ENCODE measurements around the gene NRBF2. TPM values are rescaled to one million over a fixed set of nuclear protein-coding genes. Genes with fewer than 3 reads are reported as not detected.
A peak's percentile ranks its signal among the peaks of the same experiment; 100 is the strongest.

Gene NRBF2
- polyA plus RNA-seq, 3 donors, result 13.6 to 38.1 (median 17.9) TPM

DNA sequence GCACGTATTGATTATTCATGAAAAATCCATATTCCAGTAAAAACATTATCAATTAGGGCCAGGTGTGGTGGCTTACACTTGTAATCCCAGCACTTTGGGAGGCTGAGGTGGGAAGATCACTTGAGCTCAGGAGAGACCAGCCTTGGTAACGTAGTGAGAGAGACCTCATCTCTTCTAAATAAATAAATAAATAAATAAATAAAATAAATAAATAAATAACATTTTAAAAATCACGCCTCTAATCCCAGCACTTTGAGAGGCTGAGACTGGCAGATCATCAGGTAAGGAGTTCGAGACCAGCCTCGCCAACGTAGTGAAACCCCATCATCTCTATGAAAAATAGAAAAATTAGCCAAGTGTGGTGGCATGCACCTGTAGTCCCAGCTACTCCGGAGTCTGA is 32.1 kb downstream of the NRBF2 start:
- Histone ChIP-seq H3K27ac (ENCODE audit: low read depth in 1 of 2, low read length in 2 of 2) (no peak overlapping the region), H3K4me1 (ENCODE audit: control insufficient read depth in 1 of 2, insufficient read depth in 2 of 2, low read length in 2 of 2) (no peaks in the 10 kb centered on the region), H3K9ac (ENCODE audit: insufficient read depth, low read length, poor library complexity, severe bottlenecking) (no peak overlapping the region), H2AFZ (ENCODE audit: insufficient read depth, low read depth, low read length, poor library complexity, severe bottlenecking) (no peak overlapping the region), H3K4me3 (replicated peaks in 1 of 3; ENCODE audit: low read depth in 2 of 3, low read length in 3 of 3) (no peak overlapping the region), H3K79me2 (ENCODE audit: insufficient read depth, low read length) (no peaks in the 10 kb centered on the region), H3K27me3 (ENCODE audit: control insufficient read depth in 2 of 2, insufficient read depth in 2 of 2, low read length in 2 of 2) (no peaks in the 10 kb centered on the region), H3K36me3 (replicated peaks in 1 of 2; ENCODE audit: control insufficient read depth in 1 of 2, insufficient read depth in 2 of 2, low read length in 2 of 2) (peaks cover 47 to 64% of the 10 kb centered on the region in 2 donors), H4K20me1 (ENCODE audit: insufficient read depth, low read length) (peaks cover 44% of the 10 kb centered on the region), H3K4me2 (replicated peaks; ENCODE audit: extremely low read depth, low read length, poor library complexity, severe bottlenecking) (no peak overlapping the region), H3K9me3 (replicated peaks in 1 of 2; ENCODE audit: control insufficient read depth in 1 of 2, insufficient read depth in 1 of 2, low read length in 2 of 2) (no peaks in the 10 kb centered on the region)
- H3K36me3 Mint-ChIP-seq, result peaks cover 42 to 57% of the 10 kb centered on the region in 2 donors
- TF ChIP-seq, protein P1, sequence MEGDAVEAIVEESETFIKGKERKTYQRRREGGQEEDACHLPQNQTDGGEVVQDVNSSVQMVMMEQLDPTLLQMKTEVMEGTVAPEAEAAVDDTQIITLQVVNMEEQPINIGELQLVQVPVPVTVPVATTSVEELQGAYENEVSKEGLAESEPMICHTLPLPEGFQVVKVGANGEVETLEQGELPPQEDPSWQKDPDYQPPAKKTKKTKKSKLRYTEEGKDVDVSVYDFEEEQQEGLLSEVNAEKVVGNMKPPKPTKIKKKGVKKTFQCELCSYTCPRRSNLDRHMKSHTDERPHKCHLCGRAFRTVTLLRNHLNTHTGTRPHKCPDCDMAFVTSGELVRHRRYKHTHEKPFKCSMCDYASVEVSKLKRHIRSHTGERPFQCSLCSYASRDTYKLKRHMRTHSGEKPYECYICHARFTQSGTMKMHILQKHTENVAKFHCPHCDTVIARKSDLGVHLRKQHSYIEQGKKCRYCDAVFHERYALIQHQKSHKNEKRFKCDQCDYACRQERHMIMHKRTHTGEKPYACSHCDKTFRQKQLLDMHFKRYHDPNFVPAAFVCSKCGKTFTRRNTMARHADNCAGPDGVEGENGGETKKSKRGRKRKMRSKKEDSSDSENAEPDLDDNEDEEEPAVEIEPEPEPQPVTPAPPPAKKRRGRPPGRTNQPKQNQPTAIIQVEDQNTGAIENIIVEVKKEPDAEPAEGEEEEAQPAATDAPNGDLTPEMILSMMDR (IDR thresholded peaks at IDR 0.05), result no peak
- H3K4me1 Mint-ChIP-seq, result peaks cover 3% of the 10 kb centered on the region
- 100% methylated on average over 2 of the region's 7 CpGs for WGBS (ENCODE audit: insufficient coverage)
- no peaks in the 10 kb centered on the region for H3K27me3 Mint-ChIP-seq (ENCODE audit: low read depth in 3 of 3)
- intact Hi-C loops (cut with micrococcal nuclease), result loop anchor here in 1 of 2 donors (5.0 kb wide), 1 partner anchor 552 kb away; no protein-coding TSS in a partner anchor
- H3K27ac Mint-ChIP-seq, result no peak overlapping the region
- no peak for DNase-seq
- H3K9me3 Mint-ChIP-seq, result no peaks in the 10 kb centered on the region
- H3K4me3 Mint-ChIP-seq, result no peak overlapping the region

DNA sequence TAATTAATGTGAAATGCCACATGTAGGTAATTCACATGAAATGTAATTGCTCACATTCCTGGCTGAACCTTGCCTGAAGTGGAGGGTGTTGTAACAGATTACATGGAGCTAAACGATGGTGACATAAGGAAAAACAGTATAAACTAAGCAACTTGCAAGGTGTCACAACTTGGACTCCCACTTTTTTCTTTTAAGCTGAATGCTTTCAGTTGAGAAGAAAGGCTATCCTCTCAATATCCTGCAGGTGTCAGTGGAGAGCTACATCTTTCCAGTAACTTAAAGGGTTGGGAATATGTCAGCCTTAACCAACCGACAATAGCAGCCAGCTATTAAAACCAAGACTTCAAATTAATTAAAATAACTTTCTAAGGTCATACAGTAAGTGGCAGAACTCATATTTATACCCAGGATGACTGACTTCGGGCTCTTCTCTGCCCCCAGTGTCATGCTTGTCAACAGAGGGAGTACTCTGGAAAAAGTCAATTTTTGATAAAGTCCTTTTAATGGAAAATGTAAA is 33.7 kb downstream of the NRBF2 start:
- Histone ChIP-seq H3K79me2 (ENCODE audit: insufficient read depth, low read length) (no peaks in the 10 kb centered on the region), H2AFZ (ENCODE audit: insufficient read depth, low read depth, low read length, poor library complexity, severe bottlenecking) (no peak overlapping the region), H3K9me3 (replicated peaks in 1 of 2; ENCODE audit: control insufficient read depth in 1 of 2, insufficient read depth in 1 of 2, low read length in 2 of 2) (no peaks in the 10 kb centered on the region), H3K9ac (ENCODE audit: insufficient read depth, low read length, poor library complexity, severe bottlenecking) (no peak overlapping the region), H4K20me1 (ENCODE audit: insufficient read depth, low read length) (peaks cover 47% of the 10 kb centered on the region), H3K27me3 (ENCODE audit: control insufficient read depth in 2 of 2, insufficient read depth in 2 of 2, low read length in 2 of 2) (no peaks in the 10 kb centered on the region), H3K36me3 (replicated peaks in 1 of 2; ENCODE audit: control insufficient read depth in 1 of 2, insufficient read depth in 2 of 2, low read length in 2 of 2) (peaks cover 60 to 80% of the 10 kb centered on the region in 2 donors), H3K27ac (ENCODE audit: low read depth in 1 of 2, low read length in 2 of 2) (no peak overlapping the region), H3K4me2 (replicated peaks; ENCODE audit: extremely low read depth, low read length, poor library complexity, severe bottlenecking) (no peak overlapping the region), H3K4me3 (replicated peaks in 1 of 3; ENCODE audit: low read depth in 2 of 3, low read length in 3 of 3) (no peak overlapping the region), H3K4me1 (ENCODE audit: control insufficient read depth in 1 of 2, insufficient read depth in 2 of 2, low read length in 2 of 2) (no peaks in the 10 kb centered on the region)
- Mint-ChIP-seq H3K36me3 (peaks cover 56 to 72% of the 10 kb centered on the region in 2 donors), H3K27ac (no peak overlapping the region), H3K4me3 (no peak overlapping the region), H3K9me3 (no peaks in the 10 kb centered on the region), H3K4me1 (peaks cover 3% of the 10 kb centered on the region), H3K27me3 (ENCODE audit: low read depth in 3 of 3) (no peaks in the 10 kb centered on the region)
- TF ChIP-seq, protein P1 (IDR thresholded peaks at IDR 0.05), result peak; percentile 84
- DNase-seq, result peak; percentile 44 to 58 (median 49)
- intact Hi-C loops (cut with micrococcal nuclease), result loop anchor here in 1 of 2 donors (5.0 kb wide), 1 partner anchor 551 kb away; no protein-coding TSS in a partner anchor
- 40% methylated on average over 1 of the region's 3 CpGs for WGBS (ENCODE audit: insufficient coverage)

All from CD14-positive monocyte (primary cell).